ENCODE data around the gene ENTR1.

ENTR1 gene

GRCh38 chr9:136410500-136411287 lies at the start of gene ENTR1, which contains the start of gene PMPCA (continued):
- TF ChIP-seq ZNF221 (tag by site-specific recombination; IDR thresholded peaks at IDR 0.05; ENCODE audit: borderline replicate concordance) (no peak), ZNF112 (tag by site-specific recombination; IDR thresholded peaks at IDR 0.05) (no peak), ZNF169 (tag by site-specific recombination; IDR thresholded peaks at IDR 0.05) (no peak), ZFP3 (tag by site-specific recombination; IDR thresholded peaks at IDR 0.05; ENCODE audit: low read depth) (no peak), ZNF140 (tag by site-specific recombination; IDR thresholded peaks at IDR 0.05) (no peak), ZNF626 (tag by site-specific recombination; IDR thresholded peaks at IDR 0.05) (no peak), ZNF664 (tag by site-specific recombination; IDR thresholded peaks at IDR 0.05) (no peak), BCL11B (tag by site-specific recombination; IDR thresholded peaks at IDR 0.05; ENCODE audit: low read depth) (no peak), ZNF311 (tag by site-specific recombination; IDR thresholded peaks at IDR 0.05; ENCODE audit: borderline replicate concordance) (no peak), ZNF146 (tag by site-specific recombination; IDR thresholded peaks at IDR 0.05) (no peak), ZNF571 (tag by site-specific recombination; IDR thresholded peaks at IDR 0.05) (no peak), ZNF341 (tag by site-specific recombination; IDR thresholded peaks at IDR 0.05; ENCODE audit: low read depth) (no peak), SCRT2 (tag by site-specific recombination; IDR thresholded peaks at IDR 0.05) (no peak), ZNF426 (tag by site-specific recombination; IDR thresholded peaks at IDR 0.05) (no peak), BCL11A (tag by site-specific recombination; IDR thresholded peaks at IDR 0.05; ENCODE audit: low read depth) (no peak), ZNF266 (tag by site-specific recombination; IDR thresholded peaks at IDR 0.05; ENCODE audit: low read depth) (no peak), ZFP37 (tag by site-specific recombination; IDR thresholded peaks at IDR 0.05) (peak; percentile 74; the same call in 1 of the 2 replicates), ZNF26 (tag by site-specific recombination; IDR thresholded peaks at IDR 0.05) (no peak), ZNF18 (tag by site-specific recombination; IDR thresholded peaks at IDR 0.05) (no peak), ZNF398 (tag by site-specific recombination; IDR thresholded peaks at IDR 0.05) (no peak), ZNF433 (tag by site-specific recombination; IDR thresholded peaks at IDR 0.05; ENCODE audit: low read depth) (no peak), HOXC10 (CRISPR knock-in tag; IDR thresholded peaks at IDR 0.05) (no peak), ZNF76 (tag by site-specific recombination; IDR thresholded peaks at IDR 0.05; ENCODE audit: borderline replicate concordance, low read depth) (peak; percentile 82; the same call in 1 of the 2 replicates), ZNF335 (tag by site-specific recombination; conservative IDR thresholded peaks at IDR 0.05) (peak; percentile 73)
- TF ChIP-seq, protein P1, sequence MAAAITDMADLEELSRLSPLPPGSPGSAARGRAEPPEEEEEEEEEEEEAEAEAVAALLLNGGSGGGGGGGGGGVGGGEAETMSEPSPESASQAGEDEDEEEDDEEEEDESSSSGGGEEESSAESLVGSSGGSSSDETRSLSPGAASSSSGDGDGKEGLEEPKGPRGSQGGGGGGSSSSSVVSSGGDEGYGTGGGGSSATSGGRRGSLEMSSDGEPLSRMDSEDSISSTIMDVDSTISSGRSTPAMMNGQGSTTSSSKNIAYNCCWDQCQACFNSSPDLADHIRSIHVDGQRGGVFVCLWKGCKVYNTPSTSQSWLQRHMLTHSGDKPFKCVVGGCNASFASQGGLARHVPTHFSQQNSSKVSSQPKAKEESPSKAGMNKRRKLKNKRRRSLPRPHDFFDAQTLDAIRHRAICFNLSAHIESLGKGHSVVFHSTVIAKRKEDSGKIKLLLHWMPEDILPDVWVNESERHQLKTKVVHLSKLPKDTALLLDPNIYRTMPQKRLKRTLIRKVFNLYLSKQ (tag by site-specific recombination; IDR thresholded peaks at IDR 0.05; ENCODE audit: borderline replicate concordance) = no peak
- TF ChIP-seq, protein P2, sequence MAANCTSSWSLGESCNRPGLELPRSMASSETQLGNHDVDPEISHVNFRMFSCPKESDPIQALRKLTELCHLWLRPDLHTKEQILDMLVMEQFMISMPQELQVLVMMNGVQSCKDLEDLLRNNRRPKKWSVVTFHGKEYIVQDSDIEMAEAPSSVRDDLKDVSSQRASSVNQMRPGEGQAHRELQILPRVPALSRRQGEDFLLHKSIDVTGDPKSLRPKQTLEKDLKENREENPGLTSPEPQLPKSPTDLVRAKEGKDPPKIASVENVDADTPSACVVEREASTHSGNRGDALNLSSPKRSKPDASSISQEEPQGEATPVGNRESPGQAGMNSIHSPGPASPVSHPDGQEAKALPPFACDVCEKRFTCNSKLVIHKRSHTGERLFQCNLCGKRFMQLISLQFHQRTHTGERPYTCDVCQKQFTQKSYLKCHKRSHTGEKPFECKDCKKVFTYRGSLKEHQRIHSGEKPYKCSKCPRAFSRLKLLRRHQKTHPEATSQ (tag by site-specific recombination; IDR thresholded peaks at IDR 0.05) = no peak
- TF ChIP-seq, protein P3, sequence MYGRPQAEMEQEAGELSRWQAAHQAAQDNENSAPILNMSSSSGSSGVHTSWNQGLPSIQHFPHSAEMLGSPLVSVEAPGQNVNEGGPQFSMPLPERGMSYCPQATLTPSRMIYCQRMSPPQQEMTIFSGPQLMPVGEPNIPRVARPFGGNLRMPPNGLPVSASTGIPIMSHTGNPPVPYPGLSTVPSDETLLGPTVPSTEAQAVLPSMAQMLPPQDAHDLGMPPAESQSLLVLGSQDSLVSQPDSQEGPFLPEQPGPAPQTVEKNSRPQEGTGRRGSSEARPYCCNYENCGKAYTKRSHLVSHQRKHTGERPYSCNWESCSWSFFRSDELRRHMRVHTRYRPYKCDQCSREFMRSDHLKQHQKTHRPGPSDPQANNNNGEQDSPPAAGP (tag by site-specific recombination; IDR thresholded peaks at IDR 0.05) = peak; percentile 79

All from HEK293 (cell line).